Erythroblast (primary cell): ENCODE results near the gene TRIAP1.

Source experiments
- GATA1 ChIP-seq: IDR thresholded peaks from 2 replicates; pipeline ENCODE4 v1.6.1; 2011; ENCODE audit warnings: low read depth, mild to moderate bottlenecking, control low read depth, low read length, moderate library complexity
- POLR2A ChIP-seq: IDR thresholded peaks from 2 replicates; pipeline ENCODE4 v1.6.1; 2011; ENCODE audit warnings: mild to moderate bottlenecking, low read length

DNA sequence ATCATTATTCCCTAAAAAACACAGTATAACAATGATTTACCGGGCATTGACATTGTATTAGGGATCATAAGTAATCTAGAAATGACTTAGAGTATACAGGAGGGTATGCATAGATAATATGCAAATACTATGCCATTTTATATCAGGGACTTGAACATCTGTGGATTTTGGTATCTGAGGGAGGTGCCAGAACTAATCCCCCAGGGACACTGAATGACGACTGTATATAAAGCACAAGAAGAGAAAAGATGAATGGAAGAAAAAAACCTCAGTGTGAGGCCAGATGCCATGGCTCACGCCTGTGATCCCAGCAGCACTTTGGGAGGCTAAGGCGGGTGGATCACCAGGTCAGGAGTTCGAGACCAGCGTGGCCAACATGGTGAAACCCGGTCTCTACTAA, 33.8 kb downstream of the TRIAP1 start:
- TF ChIP-seq POLR2A (no peak), GATA1 (no peak)
